ENCODE data around the gene RNF115.

RNF115 gene

GRCh38 chr1:145788580-145788979 lies 35.3 kb downstream of the RNF115 start:
- H3K4me3 ChIP-seq (ENCODE audit: low read depth, low read length) = no peak overlapping the region
- no peak for DNase-seq (ENCODE audit: low read depth)
- TF ChIP-seq MAX (IDR thresholded peaks at IDR 0.05; ENCODE audit: low read depth, low read length) = no peak
- no peak for TF ChIP-seq POLR2A (IDR thresholded peaks at IDR 0.05; ENCODE audit: extremely low read depth, insufficient read length)
- TF ChIP-seq MYC (IDR thresholded peaks at IDR 0.05; ENCODE audit: low read depth, low read length) = no peak
- TF ChIP-seq CTCF (IDR thresholded peaks at IDR 0.05; ENCODE audit: low read depth, low read length) = no peak

- no peak overlapping the region for H3K4me3 ChIP-seq (ENCODE audit: low read depth, low read length)
- no peak for TF ChIP-seq MAX (IDR thresholded peaks at IDR 0.05; ENCODE audit: low read depth, low read length)
- TF ChIP-seq CTCF (IDR thresholded peaks at IDR 0.05; ENCODE audit: low read depth, low read length) = no peak
- no peak for TF ChIP-seq POLR2A (IDR thresholded peaks at IDR 0.05; ENCODE audit: extremely low read depth, insufficient read length)
- TF ChIP-seq MYC (IDR thresholded peaks at IDR 0.05; ENCODE audit: low read depth, low read length) = no peak
- DNase-seq (ENCODE audit: low read depth) = no peak
Observed at GRCh38 chr1:145786271-145786670, 37.6 kb downstream of the RNF115 start.

GRCh38 chr1:145785547-145785946 lies 38.3 kb downstream of the RNF115 start:
- H3K4me3 ChIP-seq (ENCODE audit: low read depth, low read length) = no peak overlapping the region
- DNase-seq (ENCODE audit: low read depth) = no peak
- TF ChIP-seq MAX (IDR thresholded peaks at IDR 0.05; ENCODE audit: low read depth, low read length) (no peak), POLR2A (IDR thresholded peaks at IDR 0.05; ENCODE audit: extremely low read depth, insufficient read length) (no peak), CTCF (IDR thresholded peaks at IDR 0.05; ENCODE audit: low read depth, low read length) (no peak), MYC (IDR thresholded peaks at IDR 0.05; ENCODE audit: low read depth, low read length) (no peak)

GRCh38 chr1:145784409-145784808 lies 39.5 kb downstream of the RNF115 start:
- H3K4me3 ChIP-seq (ENCODE audit: low read depth, low read length) = no peak overlapping the region
- DNase-seq (ENCODE audit: low read depth) = no peak
- TF ChIP-seq POLR2A (IDR thresholded peaks at IDR 0.05; ENCODE audit: extremely low read depth, insufficient read length) (no peak), MAX (IDR thresholded peaks at IDR 0.05; ENCODE audit: low read depth, low read length) (no peak), MYC (IDR thresholded peaks at IDR 0.05; ENCODE audit: low read depth, low read length) (no peak), CTCF (IDR thresholded peaks at IDR 0.05; ENCODE audit: low read depth, low read length) (no peak)

- DNase-seq (ENCODE audit: low read depth) = no peak
- no peak for TF ChIP-seq CTCF (IDR thresholded peaks at IDR 0.05; ENCODE audit: low read depth, low read length)
- TF ChIP-seq MYC (IDR thresholded peaks at IDR 0.05; ENCODE audit: low read depth, low read length) = no peak
- no peak for TF ChIP-seq MAX (IDR thresholded peaks at IDR 0.05; ENCODE audit: low read depth, low read length)
- TF ChIP-seq POLR2A (IDR thresholded peaks at IDR 0.05; ENCODE audit: extremely low read depth, insufficient read length) = no peak
- no peak overlapping the region for H3K4me3 ChIP-seq (ENCODE audit: low read depth, low read length)
Observed at GRCh38 chr1:145782272-145783099, 41.4 kb downstream of the RNF115 start.
